Measurements from ENCODE around the gene LRRC59.
"Not testable (repeated sequence)": the region's sequence is repeated elsewhere in the genome, so short reads cannot be mapped to it uniquely, and the experiment has no call there.

LRRC59 gene

GRCh38 chr17:50339381-50339780, 57.9 kb downstream of the LRRC59 start:
- no peaks in the 10 kb centered on the region for H3K79me2 ChIP-seq (ENCODE audit: low read length)
- no peak overlapping the region for H3K4me3 ChIP-seq (ENCODE audit: low read length)
- no peaks in the 10 kb centered on the region for H3K4me1 ChIP-seq (ENCODE audit: low read length)
- H3K27me3 ChIP-seq (ENCODE audit: low read depth, low read length): no peaks in the 10 kb centered on the region
- TF ChIP-seq, protein P1, sequence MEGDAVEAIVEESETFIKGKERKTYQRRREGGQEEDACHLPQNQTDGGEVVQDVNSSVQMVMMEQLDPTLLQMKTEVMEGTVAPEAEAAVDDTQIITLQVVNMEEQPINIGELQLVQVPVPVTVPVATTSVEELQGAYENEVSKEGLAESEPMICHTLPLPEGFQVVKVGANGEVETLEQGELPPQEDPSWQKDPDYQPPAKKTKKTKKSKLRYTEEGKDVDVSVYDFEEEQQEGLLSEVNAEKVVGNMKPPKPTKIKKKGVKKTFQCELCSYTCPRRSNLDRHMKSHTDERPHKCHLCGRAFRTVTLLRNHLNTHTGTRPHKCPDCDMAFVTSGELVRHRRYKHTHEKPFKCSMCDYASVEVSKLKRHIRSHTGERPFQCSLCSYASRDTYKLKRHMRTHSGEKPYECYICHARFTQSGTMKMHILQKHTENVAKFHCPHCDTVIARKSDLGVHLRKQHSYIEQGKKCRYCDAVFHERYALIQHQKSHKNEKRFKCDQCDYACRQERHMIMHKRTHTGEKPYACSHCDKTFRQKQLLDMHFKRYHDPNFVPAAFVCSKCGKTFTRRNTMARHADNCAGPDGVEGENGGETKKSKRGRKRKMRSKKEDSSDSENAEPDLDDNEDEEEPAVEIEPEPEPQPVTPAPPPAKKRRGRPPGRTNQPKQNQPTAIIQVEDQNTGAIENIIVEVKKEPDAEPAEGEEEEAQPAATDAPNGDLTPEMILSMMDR (IDR thresholded peaks at IDR 0.05; ENCODE audit: low read depth, low read length): no peak
- no peak for TF ChIP-seq EZH2phosphoT487 (IDR thresholded peaks at IDR 0.05; ENCODE audit: low read depth)
- H3K36me3 ChIP-seq (replicated peaks; ENCODE audit: low read depth, low read length): peaks cover 5% of the 10 kb centered on the region
- H3K4me2 ChIP-seq (ENCODE audit: low read length): no peak overlapping the region
- H4K20me1 ChIP-seq (ENCODE audit: insufficient read depth, low read length): no peaks in the 10 kb centered on the region
- no peak overlapping the region for H3K27ac ChIP-seq (ENCODE audit: low read length)
- no peak overlapping the region for H3K9ac ChIP-seq (ENCODE audit: low read length)
- H3K9me3 ChIP-seq (ENCODE audit: insufficient read depth, low read length): peaks cover 16% of the 10 kb centered on the region
- H2AFZ ChIP-seq (ENCODE audit: low read depth, low read length): no peak overlapping the region

- TF ChIP-seq, protein P1 (IDR thresholded peaks at IDR 0.05; ENCODE audit: low read depth, low read length): no peak
- no peak for TF ChIP-seq EZH2phosphoT487 (IDR thresholded peaks at IDR 0.05; ENCODE audit: low read depth)
- peaks cover 5% of the 10 kb centered on the region for H3K36me3 ChIP-seq (replicated peaks; ENCODE audit: low read depth, low read length)
- no peaks in the 10 kb centered on the region for H3K4me1 ChIP-seq (ENCODE audit: low read length)
- no peaks in the 10 kb centered on the region for H4K20me1 ChIP-seq (ENCODE audit: insufficient read depth, low read length)
- no peak overlapping the region for H3K4me2 ChIP-seq (ENCODE audit: low read length)
- peaks cover 16% of the 10 kb centered on the region for H3K9me3 ChIP-seq (ENCODE audit: insufficient read depth, low read length)
- no peak overlapping the region for H3K9ac ChIP-seq (ENCODE audit: low read length)
- no peaks in the 10 kb centered on the region for H3K27me3 ChIP-seq (ENCODE audit: low read depth, low read length)
- H3K79me2 ChIP-seq (ENCODE audit: low read length): no peaks in the 10 kb centered on the region
- H3K4me3 ChIP-seq (ENCODE audit: low read length): no peak overlapping the region
- H3K27ac ChIP-seq (ENCODE audit: low read length): no peak overlapping the region
- H2AFZ ChIP-seq (ENCODE audit: low read depth, low read length): no peak overlapping the region
Measured at GRCh38 chr17:50338645-50339044, 58.7 kb downstream of the LRRC59 start.

- Histone ChIP-seq H3K9ac (ENCODE audit: low read length) (no peak overlapping the region), H3K4me2 (ENCODE audit: low read length) (no peak overlapping the region), H2AFZ (ENCODE audit: low read depth, low read length) (no peak overlapping the region), H3K9me3 (ENCODE audit: insufficient read depth, low read length) (peaks cover 16% of the 10 kb centered on the region), H3K27ac (ENCODE audit: low read length) (no peak overlapping the region), H3K36me3 (replicated peaks; ENCODE audit: low read depth, low read length) (peaks cover 5% of the 10 kb centered on the region), H3K4me1 (ENCODE audit: low read length) (no peaks in the 10 kb centered on the region), H4K20me1 (ENCODE audit: insufficient read depth, low read length) (no peaks in the 10 kb centered on the region), H3K27me3 (ENCODE audit: low read depth, low read length) (no peaks in the 10 kb centered on the region), H3K79me2 (ENCODE audit: low read length) (no peaks in the 10 kb centered on the region), H3K4me3 (ENCODE audit: low read length) (no peak overlapping the region)
- TF ChIP-seq EZH2phosphoT487 (IDR thresholded peaks at IDR 0.05; ENCODE audit: low read depth): no peak
- TF ChIP-seq, protein P1 (IDR thresholded peaks at IDR 0.05; ENCODE audit: low read depth, low read length): no peak
Measured at GRCh38 chr17:50337956-50338355, 59.4 kb downstream of the LRRC59 start.

DNA sequence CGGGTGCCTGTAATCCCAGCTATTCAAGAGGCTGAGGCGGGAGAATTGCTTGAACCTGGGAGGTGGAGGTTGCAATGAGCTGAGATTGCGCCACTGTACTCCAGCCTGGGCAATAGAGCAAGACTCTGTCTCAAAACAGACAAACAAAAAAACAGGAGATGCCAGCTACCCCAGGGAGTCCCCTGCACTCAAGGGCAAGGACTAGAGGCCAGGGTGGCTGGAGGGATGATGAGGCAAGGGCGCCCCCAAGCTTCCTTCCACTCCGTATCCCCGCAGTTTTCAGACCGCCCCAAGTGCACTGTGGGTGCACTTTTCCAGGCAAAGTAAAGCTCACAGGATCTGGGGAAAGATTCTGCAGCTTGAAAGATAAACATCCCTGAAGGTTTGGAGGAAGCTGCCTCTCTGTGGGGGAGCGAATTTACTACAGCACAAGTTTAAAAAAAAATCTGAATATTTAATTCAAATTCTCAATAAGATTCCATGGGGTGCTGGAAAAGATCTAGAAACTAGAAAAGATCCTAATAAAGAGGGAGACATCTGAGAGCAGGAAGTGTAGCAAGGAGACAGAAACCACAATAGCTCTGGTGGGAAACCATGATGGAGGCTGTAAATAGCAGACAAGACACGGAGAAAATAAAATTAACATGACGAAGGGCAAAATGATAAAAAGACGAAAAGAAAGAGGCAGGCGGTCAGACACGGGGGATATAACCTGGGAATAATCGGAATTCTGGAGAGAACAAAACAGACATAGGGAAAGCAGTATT, 63.8 kb downstream of the LRRC59 start:
- H3K9me3 ChIP-seq (ENCODE audit: insufficient read depth, low read length); H3K9ac ChIP-seq (ENCODE audit: low read length); H3K4me3 ChIP-seq (ENCODE audit: low read length); H3K27me3 ChIP-seq (ENCODE audit: low read depth, low read length); H4K20me1 ChIP-seq (ENCODE audit: insufficient read depth, low read length); H2AFZ ChIP-seq (ENCODE audit: low read depth, low read length); H3K79me2 ChIP-seq (ENCODE audit: low read length); H3K27ac ChIP-seq (ENCODE audit: low read length); H3K36me3 ChIP-seq (replicated peaks; ENCODE audit: low read depth, low read length); H3K4me2 ChIP-seq (ENCODE audit: low read length); H3K4me1 ChIP-seq (ENCODE audit: low read length): not testable (repeated sequence)
- TF ChIP-seq, protein P1 (IDR thresholded peaks at IDR 0.05; ENCODE audit: low read depth, low read length): peak; percentile 28

All from OCI-LY3 (cell line).